Activated CD8-positive, alpha-beta memory T cell treated with anti-CD3 and anti-CD28 coated beads, Interleukin-2, amount 50 U/mL, for 1 hour (primary cell): ENCODE data around the gene MORN4.

Source experiments
- DNase-seq: peaks from one replicate; pipeline ENCODE4 v3.0.0-alpha.2; 2020; ENCODE audit errors: extremely low read depth

The MORN4 gene

DNA sequence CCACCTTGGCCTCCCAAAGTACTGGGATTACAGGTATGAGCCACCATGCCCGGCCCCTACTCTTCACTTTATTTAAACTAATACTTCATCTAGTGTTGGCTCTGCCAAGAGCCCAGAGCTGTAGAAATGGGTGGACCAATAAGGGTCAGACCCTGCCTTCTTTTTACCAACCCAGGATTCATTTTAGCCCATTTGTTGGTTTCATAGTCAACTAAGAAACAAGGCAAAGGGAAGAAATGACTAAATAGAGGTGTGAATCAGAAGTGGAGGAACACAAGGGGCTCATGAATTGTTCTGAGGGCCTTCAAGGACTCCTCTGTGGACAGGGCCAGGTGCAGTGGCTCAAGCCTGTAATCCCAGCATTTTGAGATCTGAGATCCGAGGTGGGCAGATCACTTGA is 59.6 kb downstream of the MORN4 start:
- no peak for DNase-seq

DNA sequence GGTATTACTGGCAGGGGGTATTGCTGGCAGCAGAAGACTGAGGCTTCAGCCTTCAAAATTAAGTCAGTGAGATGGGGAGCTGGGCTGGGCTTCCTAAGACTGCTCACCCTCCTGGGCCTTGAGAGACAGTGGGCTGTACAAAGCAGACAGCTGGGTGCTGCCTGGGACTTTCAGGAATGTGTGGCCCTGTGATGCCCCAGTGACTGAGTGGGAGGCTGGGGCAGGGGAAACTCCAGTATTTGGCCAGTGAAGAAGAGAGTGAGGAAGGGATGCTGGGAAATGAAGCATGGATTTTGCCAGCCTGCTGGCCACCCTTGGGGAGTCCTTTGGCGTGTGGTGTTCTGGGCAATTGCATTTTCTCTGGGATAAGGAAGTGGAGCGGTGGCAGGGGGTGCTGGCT is 60.3 kb downstream of the MORN4 start:
- DNase-seq: no peak

DNA sequence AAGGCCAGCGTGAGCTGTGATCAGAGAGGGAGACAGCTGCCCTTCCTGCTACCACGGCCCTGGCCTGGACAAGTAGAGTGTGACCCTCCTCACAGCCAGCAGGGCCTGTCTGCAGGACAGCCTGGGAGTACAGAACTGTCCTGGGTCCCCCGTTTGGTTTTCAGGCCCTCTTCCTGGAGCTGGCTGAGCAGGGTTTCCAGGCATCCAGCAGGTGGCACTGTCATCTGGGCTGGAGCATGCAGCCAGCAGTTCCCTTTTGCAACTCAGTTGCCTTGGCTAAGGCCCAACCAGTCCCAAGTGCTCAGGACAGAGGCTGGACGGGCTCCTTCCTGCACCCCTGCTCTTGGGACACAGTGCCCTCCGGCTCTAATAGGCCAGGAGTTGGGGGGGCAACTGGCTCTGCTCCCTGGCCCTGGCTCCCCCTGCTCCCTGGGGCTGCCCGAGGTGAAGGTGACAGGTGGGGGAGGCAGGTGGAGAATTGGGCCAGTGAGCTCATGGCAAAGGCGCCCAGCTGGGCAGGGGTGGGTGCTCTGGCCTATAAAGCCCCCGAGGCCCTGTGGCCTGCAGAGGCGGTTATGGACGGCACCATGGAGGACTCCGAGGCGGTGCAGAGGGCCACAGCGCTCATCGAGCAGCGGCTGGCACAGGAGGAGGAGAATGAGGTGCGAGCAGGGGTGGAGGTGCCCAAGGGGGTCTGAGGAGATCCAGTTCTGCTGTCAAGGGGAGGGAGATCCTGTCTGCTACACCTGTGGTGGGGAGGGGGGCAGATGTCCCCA is 60.9 kb downstream of the MORN4 start, which contains the start of gene ANKRD2:
Gene ANKRD2, plus strand, starts transcription at position 566 of the 776 bp plus-strand sequence. Its CDS starts 10 bp downstream, at position 576.
- DNase-seq: no peak

DNA sequence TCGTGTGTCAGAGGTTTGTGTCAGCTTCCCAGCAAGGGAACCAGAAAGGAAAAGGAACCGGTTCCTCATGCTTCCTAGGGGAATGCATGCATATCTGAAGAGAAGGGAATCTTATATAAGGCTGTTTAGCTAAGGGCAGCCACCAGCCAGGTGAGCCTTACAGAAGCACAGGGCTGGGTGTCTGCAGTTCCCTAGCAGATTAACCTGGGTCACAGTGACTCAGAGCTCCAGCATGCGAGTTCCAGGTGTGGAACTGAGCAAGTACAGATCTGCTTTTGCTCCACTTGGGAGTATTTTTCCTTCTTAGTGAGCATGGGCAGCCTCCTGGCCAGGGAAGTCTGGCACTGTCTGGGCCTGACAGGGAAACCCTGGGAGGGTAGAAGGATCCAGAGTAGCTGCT is 61.7 kb downstream of the MORN4 start:
- no peak for DNase-seq

DNA sequence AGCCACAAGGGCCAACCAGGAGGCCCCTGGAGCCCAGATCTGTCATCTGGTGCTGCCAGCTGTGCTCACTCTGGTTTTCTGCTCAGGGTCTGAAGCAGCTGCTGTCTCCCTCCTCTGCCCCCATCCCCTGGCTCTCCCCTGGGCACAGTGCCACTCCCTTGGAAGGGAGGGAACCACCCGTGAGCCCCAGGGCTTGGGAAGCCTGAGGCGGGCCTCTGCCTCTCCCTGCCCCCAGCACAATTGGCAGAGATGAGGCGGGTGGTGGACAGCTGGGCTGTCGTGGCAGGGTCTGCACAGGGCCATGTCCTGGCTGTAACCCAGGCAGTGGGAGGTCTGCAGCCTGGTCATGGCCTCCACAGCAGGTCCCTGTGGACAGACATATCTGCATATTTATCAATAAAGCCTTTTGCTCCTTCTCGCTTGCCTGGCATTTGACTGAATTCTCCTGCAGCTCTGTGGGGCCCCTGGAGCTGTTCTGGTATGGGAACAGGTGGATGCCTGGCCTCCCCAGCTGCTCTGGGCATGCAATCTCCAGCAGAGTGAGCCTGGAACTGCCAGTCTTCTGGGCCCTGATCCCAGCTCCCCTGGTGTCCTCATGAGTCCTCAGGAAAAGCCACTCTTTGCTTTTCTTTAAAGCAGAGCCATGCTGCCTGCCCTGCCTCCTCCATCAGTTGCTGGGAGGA is 62.4 kb downstream of the MORN4 start:
- DNase-seq: no peak

DNA sequence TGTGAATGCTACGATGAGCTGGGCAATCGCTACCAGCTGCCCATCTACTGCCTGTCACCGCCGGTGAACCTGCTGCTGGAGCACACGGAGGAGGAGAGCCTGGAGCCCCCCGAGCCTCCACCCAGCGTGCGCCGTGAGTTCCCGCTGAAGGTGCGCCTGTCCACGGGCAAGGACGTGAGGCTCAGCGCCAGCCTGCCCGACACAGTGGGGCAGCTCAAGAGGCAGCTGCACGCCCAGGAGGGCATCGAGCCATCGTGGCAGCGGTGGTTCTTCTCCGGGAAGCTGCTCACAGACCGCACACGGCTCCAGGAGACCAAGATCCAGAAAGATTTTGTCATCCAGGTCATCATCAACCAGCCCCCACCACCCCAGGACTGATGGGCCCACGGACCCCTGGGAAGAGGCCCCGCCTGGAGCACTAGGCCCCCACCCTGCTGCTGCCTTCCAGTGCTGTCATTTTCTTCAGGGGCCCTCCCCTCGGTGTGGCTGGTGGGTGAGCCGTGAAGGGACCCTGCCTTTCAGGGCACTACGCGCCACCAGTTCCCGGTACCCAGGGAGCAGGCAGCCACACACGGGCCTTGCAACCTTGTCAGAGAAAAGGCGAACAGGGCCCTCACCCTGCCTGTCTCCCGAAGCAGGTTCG is 63.0 kb downstream of the MORN4 start:
- DNase-seq: no peak

DNA sequence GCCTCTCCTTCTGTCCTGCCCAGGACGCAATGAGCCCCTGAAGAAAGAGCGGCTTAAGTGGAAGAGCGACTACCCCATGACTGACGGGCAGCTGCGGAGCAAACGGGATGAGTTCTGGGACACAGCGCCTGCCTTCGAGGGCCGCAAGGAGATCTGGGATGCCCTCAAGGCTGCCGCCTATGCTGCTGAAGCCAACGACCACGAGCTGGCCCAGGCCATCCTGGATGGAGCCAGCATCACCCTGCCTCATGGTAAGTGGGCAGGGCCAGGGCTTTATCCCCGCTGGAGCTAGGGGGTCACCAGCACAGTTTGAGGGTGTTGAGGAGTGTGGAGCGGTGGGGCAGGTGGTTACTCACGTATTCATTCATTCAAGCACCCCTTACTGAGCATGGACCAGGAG is 65.4 kb downstream of the MORN4 start:
- DNase-seq: no peak

DNA sequence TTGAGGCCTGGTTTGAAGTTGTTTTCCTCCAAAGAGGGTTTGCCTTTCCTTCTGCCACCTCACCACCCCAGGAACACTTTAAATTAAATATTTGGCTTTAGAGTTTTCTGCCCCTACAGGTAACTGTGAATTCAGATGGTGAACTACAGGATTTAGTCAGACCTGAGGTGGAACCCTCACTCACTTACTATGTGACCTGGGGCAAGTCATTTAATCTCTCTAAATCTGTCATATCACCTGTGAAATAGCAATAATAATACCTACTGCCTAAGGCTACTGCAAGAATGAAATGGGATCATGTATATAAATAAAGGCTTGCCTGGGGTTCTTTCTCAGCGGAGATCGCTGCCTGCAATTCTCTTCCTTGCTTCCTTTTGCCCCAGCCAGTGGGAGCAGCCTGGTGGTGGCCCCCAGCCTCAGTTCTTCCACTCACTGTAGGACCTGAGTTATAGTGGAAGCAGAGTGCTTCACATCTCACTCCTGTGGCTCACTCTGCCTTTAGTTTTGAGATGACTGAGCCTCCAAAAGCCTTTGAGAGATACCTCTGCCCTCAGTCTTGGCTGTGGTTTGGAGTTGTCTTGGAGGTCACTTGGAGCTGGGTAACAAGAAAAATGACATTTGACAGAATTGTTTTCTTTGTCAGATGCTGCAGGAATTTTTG is 66.8 kb downstream of the MORN4 start:
- no peak for DNase-seq

DNA sequence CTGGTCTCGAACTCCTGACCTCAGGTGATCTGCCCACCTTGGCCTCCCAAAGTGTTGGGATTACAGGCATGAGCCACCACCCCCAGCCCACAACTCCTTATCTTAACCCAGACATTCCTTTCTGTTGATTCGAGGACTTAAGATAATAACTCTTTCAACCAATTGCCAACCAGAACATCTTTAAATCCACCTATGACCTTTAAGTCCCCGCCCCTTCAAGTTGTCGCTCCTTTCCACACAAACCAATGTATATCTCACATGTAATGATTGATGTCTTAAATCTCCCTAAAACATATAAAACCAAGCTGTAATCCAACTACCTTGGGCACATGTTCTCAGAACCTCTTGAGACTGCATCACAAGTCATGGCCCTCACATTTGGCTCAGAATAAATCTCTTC is 68.5 kb downstream of the MORN4 start:
- no peak for DNase-seq
